Activated CD4-positive, alpha-beta T cell treated with anti-CD3 and anti-CD28 coated beads for 24 hours (primary cell): ENCODE data around the gene RNF138.
"Not testable (repeated sequence)": the region's sequence is repeated elsewhere in the genome, so short reads cannot be mapped to it uniquely, and the experiment has no call there.

Experiments used
- DNase-seq, 2 donors: peaks; one replicate each; pipeline ENCODE4 v3.0.0-alpha.2; 2020; ENCODE audit warnings: low read depth in 2 of 2

RNF138 gene

DNA sequence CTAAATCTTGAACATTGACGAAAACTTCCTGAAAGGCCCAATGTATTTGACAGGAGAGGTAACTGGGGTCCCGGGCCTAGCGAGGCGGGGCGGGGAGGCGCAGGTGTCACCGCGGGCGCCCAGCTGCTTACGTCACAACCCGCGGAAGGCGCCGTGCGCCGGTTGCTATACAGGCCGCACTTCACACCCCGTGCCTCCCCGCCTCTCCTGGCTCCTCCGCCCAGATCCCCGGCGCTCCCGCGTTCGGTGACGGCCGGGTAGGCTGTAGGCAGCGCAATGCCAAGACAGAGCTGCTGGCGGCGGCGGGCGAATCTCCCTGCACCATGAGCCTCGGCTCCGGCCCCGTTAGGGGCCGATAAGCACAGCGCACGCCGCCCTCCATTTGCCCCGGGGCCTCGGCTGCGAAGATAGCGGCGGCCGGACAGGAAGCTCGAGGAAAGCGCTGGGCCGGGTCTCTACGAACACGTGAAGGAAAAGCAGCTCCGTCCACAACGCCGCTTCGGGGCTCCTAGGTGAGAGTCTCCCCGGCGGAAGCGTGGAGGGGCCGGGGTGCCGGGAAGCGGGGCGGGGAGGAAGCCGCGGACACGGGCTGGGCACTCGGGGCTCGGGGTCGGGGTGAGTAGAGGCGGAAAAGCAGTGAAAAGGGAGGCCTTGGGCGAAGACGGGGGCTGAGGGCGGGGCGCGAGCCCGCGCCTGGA is at the start of gene RNF138:
Gene RNF138 (plus strand): TSS at position 151 of the 698 bp plus-strand sequence. CDS start 903 bp downstream, outside the sequence.
- DNase-seq: peak; percentile 73

GRCh38 chr18:32042337-32042736 is 49.3 kb upstream of the RNF138 start:
- DNase-seq: no peak

DNA sequence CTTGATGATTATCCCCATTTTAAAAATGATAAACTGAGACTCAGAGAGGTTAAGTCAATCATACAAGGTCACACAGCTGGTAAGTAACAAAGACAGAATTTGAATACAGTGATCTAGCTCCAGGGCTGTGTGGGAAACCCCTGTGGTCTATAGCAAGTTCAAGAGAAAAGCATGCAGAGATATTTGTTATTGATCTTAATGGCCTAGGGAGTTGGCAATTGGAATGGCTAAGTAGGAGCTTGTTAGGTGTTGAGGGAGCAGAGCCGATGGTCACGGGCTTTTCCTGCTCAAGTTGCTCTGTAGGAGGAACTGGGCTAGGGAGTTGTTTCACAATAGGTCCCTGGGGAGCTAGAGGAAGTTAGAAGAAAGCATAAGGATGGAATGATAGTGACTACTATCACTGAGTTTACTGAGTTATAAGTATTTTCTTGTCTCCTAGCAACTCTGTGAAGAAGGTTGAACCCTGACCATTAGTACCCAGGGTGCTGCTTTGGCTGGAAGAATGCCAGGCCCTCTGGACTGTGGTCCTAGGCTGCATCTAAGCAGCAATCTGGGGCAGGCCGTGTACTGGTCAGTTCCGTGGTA is 43.1 kb upstream of the RNF138 start:
- DNase-seq: no peak

DNA sequence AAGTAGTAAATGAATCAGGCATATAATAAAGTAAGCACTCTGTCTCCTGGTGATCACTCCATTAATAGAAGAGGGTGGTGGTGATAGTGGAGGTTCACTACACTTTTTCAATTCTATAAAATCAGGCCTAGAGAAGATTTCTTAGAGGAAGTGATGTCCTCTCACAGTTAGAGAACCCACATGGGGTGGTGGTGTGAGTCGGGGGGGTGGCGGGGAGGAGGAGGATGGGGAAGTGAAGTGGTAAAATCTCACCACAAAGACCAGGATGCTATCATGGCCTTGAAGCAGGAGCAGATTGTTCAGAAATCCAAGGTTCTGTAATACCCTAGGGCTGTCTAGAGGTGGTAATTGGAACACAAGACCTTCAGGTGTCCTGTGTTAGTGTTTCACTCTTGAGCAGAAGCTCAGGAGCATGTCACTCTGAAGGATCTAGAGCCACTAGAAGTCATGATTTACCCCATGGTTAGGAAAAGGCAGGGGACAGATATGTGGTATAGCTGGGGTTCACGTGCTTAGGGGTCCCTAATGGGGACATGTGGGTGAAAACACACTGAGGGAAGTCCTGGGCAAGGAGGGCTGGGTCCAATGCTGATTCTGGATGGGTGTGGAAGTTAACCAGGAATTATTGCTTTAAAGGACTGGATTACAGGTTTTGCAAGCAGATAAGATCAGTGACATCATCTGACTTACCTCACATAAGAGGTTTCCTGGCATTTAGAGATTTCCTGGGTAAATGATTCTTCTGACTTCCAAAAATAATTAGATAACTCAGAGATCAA is 42.1 kb upstream of the RNF138 start:
- DNase-seq: peak in 1 of 2 donors; percentile 22

- no peak for DNase-seq
Measured at GRCh38 chr18:32056613-32057358, 34.9 kb upstream of the RNF138 start.

- DNase-seq: no peak
Measured at GRCh38 chr18:32057624-32058165, 34.0 kb upstream of the RNF138 start.

GRCh38 chr18:32060026-32060425 is 31.6 kb upstream of the RNF138 start:
- no peak for DNase-seq

GRCh38 chr18:32067375-32068167 is 24.1 kb upstream of the RNF138 start:
- no peak for DNase-seq

DNA sequence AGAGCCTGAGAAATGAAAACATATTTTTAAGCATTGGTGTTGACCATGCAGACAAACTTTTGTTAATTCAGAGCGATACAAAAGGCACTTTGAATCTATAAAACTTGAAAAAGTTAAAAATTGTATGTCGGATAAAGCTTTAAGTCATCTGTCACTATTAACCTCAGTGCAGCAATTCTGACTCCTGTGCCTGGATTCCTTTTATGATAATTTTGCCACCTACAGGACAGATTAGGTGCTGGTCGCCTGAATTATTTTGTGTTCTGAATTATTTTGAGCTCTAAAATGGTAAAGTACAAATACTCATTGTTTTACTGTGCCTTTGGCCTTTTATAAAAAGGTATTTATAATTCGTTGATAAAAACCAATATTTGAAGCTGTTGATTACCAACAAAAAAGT is 19.4 kb upstream of the RNF138 start:
- no peak for DNase-seq

- no peak for DNase-seq
Measured at GRCh38 chr18:32074206-32074605, 17.5 kb upstream of the RNF138 start.

GRCh38 chr18:32078845-32079244 is 12.8 kb upstream of the RNF138 start:
- DNase-seq: no peak

DNA sequence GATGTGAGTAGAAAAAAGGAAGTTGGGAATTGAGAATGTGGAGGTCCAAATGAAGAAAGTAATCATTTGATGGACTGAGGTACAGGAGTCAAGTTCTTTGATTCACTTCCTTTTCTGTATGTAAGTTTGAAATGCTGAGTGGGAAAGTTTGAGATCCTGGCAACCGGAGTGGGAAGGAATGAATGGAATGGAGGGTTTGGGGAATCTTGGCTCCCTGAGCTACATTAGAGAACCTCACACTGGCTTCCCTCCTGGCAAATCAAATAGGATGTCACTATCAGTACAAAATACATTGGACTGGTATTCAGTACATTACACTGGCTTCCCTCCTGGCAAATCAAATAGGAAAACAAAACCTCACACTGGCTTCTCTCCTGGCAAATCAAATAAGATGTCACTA is 9.8 kb upstream of the RNF138 start:
- no peak for DNase-seq

GRCh38 chr18:32083781-32084180 is 7.9 kb upstream of the RNF138 start:
- no peak for DNase-seq

GRCh38 chr18:32086881-32087280 is 4.8 kb upstream of the RNF138 start:
- DNase-seq: no peak

DNA sequence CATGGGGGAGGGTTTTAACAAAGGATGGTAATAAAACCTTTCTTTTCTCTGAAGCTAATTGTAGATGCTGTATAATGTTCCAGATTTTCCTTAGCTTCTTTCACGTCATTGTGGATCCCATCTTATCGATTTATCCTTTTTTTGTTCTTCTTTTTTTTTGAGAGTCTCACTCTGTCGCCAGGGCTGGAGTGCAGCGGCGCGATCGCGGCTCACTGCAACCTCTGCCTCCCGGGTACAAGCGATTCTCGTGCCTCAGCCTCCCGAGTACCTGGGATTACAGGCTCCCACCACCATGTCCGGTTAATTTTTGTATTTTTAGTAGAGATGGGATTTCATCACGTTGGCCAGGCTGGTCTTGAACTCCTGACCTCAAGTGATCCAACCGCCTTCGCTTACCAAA is 843 bp upstream of the RNF138 start:
- not testable (repeated sequence) for DNase-seq

- DNase-seq: no peak
Measured at GRCh38 chr18:32091325-32091723, 350 bp upstream of the RNF138 start.

DNA sequence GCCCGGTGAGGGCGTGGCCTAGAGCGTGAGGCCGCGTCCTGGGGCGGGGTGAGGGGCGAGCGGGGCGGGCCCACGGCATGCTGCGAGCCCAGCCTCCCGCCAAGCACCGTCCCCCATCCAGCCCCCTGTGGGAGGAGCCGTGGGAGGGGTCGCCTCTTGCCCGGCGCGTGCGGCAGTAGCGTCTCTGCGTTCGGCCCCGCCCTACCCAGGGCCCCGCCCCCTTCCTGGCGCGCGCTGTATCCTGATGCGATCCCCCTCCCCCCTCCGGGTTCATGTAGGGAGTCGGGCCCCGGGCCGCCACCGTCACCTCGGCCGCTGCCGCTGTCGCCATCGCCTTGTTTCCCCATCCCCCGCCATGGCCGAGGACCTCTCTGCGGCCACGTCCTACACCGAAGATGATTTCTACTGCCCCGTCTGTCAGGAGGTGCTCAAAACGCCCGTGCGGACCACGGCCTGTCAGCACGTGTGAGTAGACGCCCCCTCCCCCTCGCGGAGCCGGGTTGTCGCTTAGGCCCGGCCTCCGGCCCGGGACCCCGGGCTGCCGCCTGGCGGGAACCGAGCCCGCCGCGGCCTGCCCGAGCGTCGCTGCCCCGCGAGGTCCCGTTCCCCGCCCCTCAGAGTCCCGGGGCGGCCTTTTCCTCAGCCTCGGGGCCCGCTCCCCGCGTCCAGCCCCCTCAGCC is 888 bp downstream of the RNF138 start:
- peak; percentile 100 for DNase-seq

- DNase-seq: no peak
Measured at GRCh38 chr18:32093102-32093511, 1.4 kb downstream of the RNF138 start.

GRCh38 chr18:32093523-32093922 is 1.8 kb downstream of the RNF138 start:
- no peak for DNase-seq

DNA sequence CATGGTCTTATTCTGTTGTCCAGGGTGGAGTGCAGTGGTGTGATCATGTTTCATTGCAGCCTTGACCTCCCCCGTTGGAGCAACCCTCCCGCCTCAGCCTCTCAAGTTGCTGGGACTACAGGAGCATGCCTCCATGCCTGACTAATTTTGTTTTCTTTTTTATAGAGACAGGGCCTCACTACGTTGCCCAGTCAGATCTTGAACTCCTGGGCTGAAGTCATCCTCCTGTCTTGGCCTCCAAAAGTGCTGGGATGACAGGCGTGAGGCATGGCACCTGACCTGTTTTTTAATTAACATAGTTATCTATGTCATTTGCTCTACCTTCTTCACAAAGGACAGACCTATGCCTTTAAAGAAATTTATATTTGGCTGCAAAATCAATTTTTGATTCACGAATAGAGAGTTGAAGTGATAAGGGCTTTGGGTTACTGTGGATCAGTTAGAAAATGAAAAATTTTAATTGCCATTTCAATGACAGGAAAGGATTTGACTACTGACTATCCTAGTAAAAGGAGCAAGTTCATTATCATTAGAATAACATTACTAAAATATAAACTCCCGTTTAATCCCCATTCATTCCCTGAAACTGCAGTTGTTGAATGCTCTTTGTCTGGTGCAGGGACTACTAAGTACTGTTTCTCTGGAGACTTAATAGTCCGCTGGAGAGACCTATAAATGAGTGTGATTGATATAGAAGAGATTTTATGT is 3.7 kb downstream of the RNF138 start:
- no peak for DNase-seq
